HepG2 (cell line): ENCODE results near the gene ZNF490. TPM values are rescaled to one million over a fixed set of nuclear protein-coding genes. Genes with fewer than 3 reads are reported as not detected.

Experiments used
- FOXP4 ChIP-seq: sonication (generic); formaldehyde crosslinking; IDR thresholded peaks from 2 replicates; pipeline ENCODE4 v1.4.0; 2020; ENCODE audit warnings: missing genetic modification reagents
- GZF1 ChIP-seq: sonication (generic); formaldehyde crosslinking; IDR thresholded peaks from 2 replicates; pipeline ENCODE4 v1.5.1; 2020; ENCODE audit warnings: mild to moderate bottlenecking, missing genetic modification reagents
- LBX2 ChIP-seq: sonication (generic); formaldehyde crosslinking; IDR thresholded peaks from 2 replicates; pipeline ENCODE4 v1.5.0; 2020; ENCODE audit warnings: missing genetic modification reagents, mild to moderate bottlenecking, borderline replicate concordance
- LCORL ChIP-seq, 2 experiments: fragments of 450-650 bp in 1 of 2; sonication (generic) in 1 of 2; formaldehyde crosslinking in 1 of 2; IDR thresholded peaks; 2 replicates each; pipeline versions ENCODE4 v1.5.0 to v1.6.1; 2017 to 2020; ENCODE audit warnings: antibody characterized with exemption in 1 of 2, missing genetic modification reagents in 1 of 2
- TEF ChIP-seq: sonication (generic); formaldehyde crosslinking; IDR thresholded peaks from 2 replicates; pipeline ENCODE4 v1.5.0; 2020; ENCODE audit warnings: missing genetic modification reagents
- THAP8 ChIP-seq: sonication (generic); formaldehyde crosslinking; IDR thresholded peaks from 2 replicates; pipeline ENCODE4 v1.5.1; 2020; ENCODE audit warnings: missing genetic modification reagents, mild to moderate bottlenecking, borderline replicate concordance
- USF2 ChIP-seq, 2 experiments: sonication (generic) in 1 of 2; formaldehyde crosslinking in 1 of 2; IDR thresholded peaks; 2 replicates each; pipeline versions ENCODE4 v1.5.1 to v1.6.1; 2011 to 2020; ENCODE audit warnings: borderline replicate concordance in 1 of 2, low read depth in 1 of 2, low read length in 1 of 2, mild to moderate bottlenecking in 1 of 2, missing genetic modification reagents in 1 of 2, moderate library complexity in 1 of 2
- WIZ ChIP-seq: sonication (generic); formaldehyde crosslinking; IDR thresholded peaks from 2 replicates; pipeline ENCODE4 v1.5.1; 2020; ENCODE audit warnings: mild to moderate bottlenecking, missing genetic modification reagents
- ZC3H4 ChIP-seq: sonication (generic); formaldehyde crosslinking; IDR thresholded peaks from 2 replicates; pipeline ENCODE4 v1.4.0; 2020; ENCODE audit warnings: missing genetic modification reagents, borderline replicate concordance
- ZNF646 ChIP-seq: sonication (generic); formaldehyde crosslinking; IDR thresholded peaks from 2 replicates; pipeline ENCODE4 v1.9.0; 2021; ENCODE audit warnings: mild to moderate bottlenecking, missing genetic modification reagents
- polyA plus RNA-seq, 8 experiments: library from polyadenylated mRNA; depleted of rRNA in 3 of 8; stranded (reverse) in 7 of 8; unstranded in 1 of 8; fragments of >200 nt; fragmentation: Illumina TruSeq in 4 of 8; extraction: Trizol in 4 of 8; gene quantifications; 2 replicates each; pipeline versions ENCODE4 v1.2.1 to v1.2.3, GENCODE V29; 2011 to 2016; ENCODE audit warnings: low read depth in 4 of 8, missing spikeins in 1 of 8, mixed read lengths in 1 of 8; ENCODE audit not compliant: insufficient read depth in 1 of 8
- total RNA-seq, 5 experiments: library from RNA; depleted of rRNA; stranded (reverse); fragments of >200 nt; fragmentation: Illumina TruSeq; extraction: Trizol; gene quantifications; 2 replicates each; pipeline ENCODE4 v1.2.3, GENCODE V29; 2016; ENCODE audit warnings: low read depth in 1 of 5

Gene ZNF490
- total and polyA plus RNA-seq, 2 of the 13 experiments (the other 11 are each of a cell fraction or from before 2014, with no cell fraction given): 1.3 to 2.9 TPM

GRCh38 chr19:12610540-12611360, at the start of gene ZNF490, which contains the start of gene ZNF791 (continued):
- no peak for TF ChIP-seq ZC3H4 (CRISPR knock-in tag)
- no peak; the same call in 1 of the 2 replicates for TF ChIP-seq FOXP4 (CRISPR knock-in tag)
- TF ChIP-seq THAP8 (CRISPR knock-in tag): no peak
- no peak for TF ChIP-seq USF2 (IDR thresholded peaks at IDR 0.05; ENCODE audit: low read depth, low read length)
- TF ChIP-seq USF2 (CRISPR knock-in tag; IDR thresholded peaks at IDR 0.05; ENCODE audit: borderline replicate concordance): no peak
- no peak for TF ChIP-seq ZNF646
- no peak for TF ChIP-seq LCORL (IDR thresholded peaks at IDR 0.05)
- TF ChIP-seq LCORL (CRISPR knock-in tag; IDR thresholded peaks at IDR 0.05): no peak; the same call in none of the 2 replicates
- no peak for TF ChIP-seq TEF (CRISPR knock-in tag)
- peak; percentile 79; the same call in 1 of the 2 replicates for TF ChIP-seq WIZ (CRISPR knock-in tag)
- TF ChIP-seq LBX2 (CRISPR knock-in tag): no peak
- TF ChIP-seq GZF1 (CRISPR knock-in tag): no peak; the same call in 1 of the 2 replicates
